Endometrial microvascular endothelial cells (primary cell): Measurements from ENCODE around the gene HPSE. TPM values are rescaled to one million over a fixed set of nuclear protein-coding genes. Genes with fewer than 3 reads are reported as not detected.
"Not testable (repeated sequence)": the region's sequence is repeated elsewhere in the genome, so short reads cannot be mapped to it uniquely, and the experiment has no call there.

Experiments used
- in situ Hi-C: cut with HindIII; loops from 2 replicates; pipeline ENCODE4 v1.10.0; 2017; ENCODE audit warnings: low sequenced_read_pairs, low pct_unique_long_range_greater_than_20kb; ENCODE audit errors: inconsistent ontology term
- total RNA-seq: library from RNA; depleted of rRNA; stranded (reverse); fragments of >200 nt; gene quantifications from one replicate; pipeline ENCODE4 v1.2.3, GENCODE V29; 2015; ENCODE audit errors: inconsistent ontology term

Gene HPSE
- total RNA-seq, 1 donor from 2014 or later, result 1.8 TPM

DNA sequence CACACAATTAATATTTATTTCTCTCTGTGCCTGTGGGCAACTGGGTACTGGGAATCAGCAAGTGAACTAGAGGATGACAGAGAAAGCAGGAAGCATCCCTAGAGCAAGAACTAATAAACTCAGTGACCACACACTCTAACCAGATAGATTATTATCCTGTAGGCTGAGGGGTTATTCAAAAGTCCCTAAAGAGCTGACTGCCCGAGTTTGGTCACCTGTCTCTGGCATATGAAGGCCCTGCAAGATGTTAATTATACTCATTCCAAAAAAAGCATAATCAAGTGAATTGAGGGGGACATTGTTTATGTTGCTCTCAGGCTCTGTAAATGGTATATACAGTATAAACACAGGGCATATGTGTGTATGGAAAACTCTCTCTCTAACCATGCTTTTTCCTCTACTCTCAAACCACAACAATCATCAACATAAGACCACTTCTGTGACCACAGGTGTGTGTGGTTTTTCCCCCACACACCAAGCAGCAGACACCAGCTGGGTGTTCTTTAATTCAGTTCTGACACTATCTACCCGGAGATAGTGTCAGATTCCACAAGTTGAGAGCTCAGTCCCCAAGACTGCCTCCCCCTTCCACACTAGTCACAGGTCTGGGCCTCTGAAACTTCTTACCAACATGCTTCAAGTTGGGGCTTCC lies 6.2 kb upstream of the HPSE start:
- in situ Hi-C loops, result no loop called here

DNA sequence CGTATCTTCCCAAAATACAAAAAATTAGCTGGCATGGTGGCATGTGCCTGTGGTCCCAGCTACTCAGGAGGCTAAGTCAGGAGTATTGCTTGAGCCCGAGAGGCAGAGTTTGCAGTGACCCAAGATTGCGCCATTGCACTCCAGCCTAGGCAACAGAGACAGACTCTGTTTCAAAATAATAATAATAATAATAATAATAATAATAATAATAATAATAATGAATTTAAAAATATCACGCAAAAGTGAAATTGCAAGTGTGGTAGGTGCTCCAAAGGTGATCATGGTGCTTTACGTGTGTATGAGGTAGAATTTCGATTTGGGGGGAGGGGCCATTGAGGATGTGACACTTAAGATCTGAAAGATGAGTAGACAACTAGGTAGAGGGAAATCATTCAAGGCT lies 4.9 kb upstream of the HPSE start:
- in situ Hi-C loops, result no loop called here

DNA sequence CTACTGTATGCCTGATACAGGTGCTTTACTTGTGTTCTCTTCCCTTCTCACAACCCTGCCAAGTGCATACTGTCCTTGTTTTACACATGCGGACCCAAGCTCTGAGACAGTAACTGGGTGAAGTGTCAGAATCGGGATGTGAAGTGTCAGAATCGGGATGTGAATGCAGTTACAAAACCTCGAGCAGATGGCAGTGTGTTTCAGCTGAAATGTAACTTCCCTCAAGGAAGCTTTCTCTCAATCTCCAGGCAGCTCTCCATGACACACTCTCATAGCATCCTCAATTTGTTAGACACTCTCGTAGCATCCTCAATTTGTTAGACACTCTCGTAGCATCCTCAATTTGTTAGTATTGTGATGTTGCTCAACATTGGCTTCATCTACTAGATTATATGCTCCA lies 1.1 kb upstream of the HPSE start:
- in situ Hi-C loops, result no loop called here

DNA sequence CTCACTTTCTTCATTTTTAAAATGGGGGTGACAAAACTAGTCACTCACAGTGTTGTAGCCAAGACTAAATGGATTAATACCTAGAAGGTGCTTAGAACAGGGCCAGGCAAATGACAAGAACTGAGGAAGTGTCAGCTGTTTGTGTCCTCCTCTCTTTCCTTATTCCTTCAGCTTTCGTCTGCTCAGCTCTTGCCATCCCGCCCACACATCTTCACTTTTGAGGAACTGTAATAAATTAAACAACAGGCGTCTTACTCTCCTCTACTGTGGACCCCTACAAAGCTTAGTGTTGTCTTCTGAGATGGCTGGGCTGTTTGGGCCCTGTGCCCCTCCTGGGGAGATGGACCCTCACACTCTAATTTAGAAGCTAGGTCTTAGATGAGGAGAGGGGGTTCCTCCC lies 2.7 kb downstream of the HPSE start:
- in situ Hi-C loops, result no loop called here

DNA sequence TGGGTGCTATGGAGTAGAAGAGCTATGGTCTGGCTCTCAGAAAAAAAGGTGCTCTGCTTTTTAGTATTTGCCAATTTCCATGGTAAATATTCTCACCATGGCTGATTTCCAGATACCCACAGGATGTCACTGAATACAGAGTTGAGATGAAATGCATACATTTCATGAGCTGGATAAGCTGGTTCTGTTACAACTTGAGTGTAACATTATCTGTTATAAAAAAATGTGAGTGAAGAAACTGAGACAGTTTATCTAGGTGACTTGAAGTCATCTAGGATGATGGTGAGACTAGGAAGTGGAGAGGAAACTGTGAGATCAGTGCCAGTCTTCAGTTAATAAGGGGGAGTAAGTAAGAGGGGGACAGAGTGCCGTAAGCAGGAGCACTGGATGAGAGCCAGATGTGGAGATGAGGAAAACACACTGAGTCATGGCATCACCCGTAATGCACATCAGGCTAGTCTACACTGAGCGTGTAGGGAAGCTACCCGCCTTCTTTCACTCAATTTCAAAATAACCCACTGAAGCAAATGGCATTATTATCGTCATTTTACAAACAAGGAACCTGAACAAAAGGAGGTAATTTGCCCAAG lies 5.0 kb downstream of the HPSE start:
- in situ Hi-C loops, result no loop called here

DNA sequence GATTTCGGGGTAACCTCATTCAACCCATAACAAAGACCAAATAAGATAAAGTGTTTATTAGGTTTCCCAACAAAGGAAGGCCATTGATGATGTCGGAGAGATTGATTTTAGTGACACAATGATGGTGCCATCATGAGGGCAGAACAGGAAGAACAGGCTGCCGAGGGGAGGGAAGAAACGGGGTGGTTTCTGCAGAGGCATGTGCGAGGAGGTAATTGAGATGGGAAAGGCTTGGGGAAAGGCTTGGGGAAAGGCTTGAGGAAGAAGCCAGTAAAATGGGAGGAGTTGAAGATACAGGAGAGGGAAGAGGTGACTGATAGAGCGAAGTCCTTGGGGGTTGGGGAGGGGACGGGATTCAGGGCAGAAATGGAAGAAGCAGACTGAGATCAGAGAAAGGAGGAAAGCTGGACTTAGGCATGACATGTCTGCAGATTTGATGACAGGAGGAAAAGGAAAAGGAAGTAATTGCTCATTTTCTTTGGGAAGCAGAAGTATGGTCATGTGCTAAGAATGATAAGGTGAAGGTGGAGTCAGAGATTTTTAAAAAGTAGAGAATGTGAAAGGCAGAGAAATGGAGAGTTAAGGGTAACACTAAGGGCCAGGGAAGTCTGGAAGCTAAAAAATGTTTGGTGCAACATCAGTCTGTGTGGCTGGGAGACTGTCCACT lies 6.0 kb downstream of the HPSE start:
- in situ Hi-C loops, result no loop called here

DNA sequence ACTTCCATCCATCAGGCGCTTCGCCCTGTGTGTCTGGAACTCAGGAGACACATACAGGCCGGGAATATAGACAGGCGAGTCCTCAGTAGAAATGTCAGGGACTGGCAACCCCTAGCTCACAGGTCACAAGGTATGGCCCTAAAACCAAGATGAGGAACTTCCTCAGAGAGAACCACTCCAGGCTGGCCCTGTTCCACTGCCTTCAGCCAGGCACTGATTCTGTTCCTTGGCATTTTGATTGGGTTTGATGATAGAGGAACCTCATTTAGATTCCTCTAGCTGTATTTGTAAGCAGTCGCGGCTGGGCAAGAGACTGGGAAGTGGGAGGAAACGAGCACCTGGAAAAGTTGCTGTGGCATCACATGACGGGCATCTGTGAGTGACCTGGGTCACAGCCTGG lies 8.1 kb downstream of the HPSE start:
- in situ Hi-C loops, result no loop called here

DNA sequence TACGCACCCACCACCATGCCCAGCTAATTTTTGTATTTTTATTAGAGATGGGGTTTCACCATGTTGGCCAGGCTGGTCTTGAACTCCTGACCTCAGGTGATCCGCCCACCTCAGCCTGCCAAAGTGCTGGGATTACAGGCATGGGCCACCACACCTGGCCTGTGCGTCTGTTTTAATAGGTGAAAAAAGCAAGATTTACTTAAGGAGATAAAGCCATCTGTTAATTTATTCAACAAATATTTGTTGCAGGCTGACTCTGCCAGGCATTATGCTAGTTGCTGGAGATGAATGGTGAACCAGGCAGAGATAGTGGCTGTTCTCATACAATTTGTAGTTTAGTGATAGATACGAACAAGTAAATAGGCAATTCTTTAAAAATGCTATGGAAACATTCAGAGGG lies 9.3 kb downstream of the HPSE start:
- in situ Hi-C loops, result not testable (repeated sequence)

DNA sequence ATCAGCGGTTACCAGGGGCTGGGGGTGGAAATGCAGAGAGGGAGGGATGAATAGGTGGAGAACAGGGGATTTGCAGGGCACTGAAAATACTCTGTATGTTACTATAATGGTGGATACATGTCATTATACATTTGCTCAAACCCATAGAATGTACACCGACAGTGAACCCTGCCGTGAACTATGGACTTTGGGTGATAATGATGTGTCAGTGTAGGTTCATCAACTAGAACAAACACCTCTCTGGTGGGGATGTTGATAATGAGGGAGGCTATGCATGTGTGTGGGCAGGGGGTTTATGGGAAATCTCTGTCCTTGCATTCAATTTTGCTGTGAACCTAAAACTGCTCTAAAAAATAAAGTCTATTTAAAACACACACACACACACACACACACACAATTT lies 11.5 kb downstream of the HPSE start:
- in situ Hi-C loops, result no loop called here

DNA sequence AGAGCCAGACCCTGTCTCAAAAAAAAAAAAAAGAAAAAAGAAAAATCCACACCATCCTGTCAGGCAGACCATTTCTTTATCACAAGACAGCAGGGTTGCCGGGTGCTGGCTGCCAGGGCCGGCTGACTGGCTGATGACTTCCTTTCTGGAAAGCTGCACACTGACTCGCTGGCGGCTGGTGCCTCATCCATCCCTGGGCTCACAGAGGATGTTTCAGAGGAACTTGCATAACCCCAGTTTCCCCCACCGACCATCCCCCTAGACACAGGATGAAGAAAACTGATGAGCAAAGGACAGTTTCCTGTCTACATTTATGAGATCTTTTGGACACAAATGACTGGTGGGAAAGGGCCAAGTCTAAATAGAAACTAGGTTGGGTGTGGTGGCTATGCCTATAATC lies 14.1 kb downstream of the HPSE start:
- in situ Hi-C loops, result no loop called here

DNA sequence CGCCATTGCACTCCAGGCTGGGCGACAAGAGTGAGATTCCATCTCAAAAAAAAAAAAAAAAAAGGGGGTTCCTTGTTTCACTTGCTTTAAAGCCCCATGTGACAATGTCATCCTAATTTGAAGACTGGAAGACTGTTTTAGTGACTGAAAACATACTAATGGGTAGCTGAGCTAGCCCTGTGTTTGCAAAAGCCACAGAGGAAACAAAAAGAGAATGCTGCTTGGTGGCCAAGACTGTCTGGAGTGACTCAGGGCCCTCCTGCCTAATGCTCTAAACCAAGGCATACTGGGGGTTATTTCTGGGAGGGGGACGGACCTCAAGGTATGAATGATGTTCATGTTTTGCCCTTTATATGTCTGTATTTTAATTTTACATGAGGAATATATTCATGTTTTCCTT lies 16.0 kb downstream of the HPSE start:
- in situ Hi-C loops, result no loop called here

DNA sequence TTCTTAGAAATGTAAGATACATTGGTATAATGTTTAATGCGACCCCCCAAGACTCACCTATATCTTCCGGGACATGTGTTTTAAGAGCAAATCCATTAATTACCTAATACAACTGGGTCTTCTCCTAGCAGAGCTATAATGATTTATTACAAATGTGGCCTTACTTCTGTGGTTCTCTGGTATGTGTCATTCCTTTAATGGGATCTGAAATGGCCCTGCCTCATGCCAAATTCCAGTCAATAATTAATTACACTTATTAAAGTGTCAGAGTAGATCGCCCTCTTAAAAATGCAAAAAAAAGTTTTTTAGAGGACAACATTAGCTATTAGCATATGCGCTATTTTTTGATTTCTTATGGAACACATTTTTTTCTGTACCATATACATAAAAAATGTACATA lies 17.0 kb downstream of the HPSE start:
- in situ Hi-C loops, result no loop called here

DNA sequence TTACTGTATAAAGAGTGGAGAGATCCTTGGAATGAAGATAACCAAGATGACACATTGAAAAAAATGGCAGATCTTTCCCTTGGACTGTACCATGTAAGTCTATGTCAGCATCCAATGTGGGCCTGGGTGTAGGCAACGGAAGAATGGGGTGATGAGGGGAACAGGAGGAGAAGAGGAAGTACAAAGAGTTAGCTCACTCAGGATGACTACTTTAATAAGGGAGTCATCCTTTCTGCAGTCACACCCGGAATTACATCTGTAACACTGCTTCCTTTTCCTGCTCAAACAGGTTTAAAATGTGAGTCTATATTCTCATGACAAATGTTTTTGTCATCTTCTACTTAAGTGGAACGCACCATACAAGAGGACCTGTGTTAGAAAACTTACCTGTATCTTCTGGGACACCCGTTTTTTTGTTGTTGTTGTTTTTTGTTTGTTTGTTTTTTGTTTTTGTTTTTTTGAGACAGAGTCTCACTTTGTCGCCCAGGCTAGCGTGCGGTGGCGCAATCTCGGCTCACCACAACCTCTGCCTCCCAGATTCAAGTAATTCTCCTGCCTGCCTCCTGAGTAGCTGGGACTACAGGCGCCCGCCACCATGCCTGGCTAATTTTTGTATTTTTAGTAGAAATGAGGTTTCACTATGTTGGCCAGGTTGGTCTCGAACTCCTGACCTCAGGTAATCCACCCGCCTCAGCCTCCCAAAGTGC lies 18.0 kb downstream of the HPSE start:
- in situ Hi-C loops, result no loop called here

DNA sequence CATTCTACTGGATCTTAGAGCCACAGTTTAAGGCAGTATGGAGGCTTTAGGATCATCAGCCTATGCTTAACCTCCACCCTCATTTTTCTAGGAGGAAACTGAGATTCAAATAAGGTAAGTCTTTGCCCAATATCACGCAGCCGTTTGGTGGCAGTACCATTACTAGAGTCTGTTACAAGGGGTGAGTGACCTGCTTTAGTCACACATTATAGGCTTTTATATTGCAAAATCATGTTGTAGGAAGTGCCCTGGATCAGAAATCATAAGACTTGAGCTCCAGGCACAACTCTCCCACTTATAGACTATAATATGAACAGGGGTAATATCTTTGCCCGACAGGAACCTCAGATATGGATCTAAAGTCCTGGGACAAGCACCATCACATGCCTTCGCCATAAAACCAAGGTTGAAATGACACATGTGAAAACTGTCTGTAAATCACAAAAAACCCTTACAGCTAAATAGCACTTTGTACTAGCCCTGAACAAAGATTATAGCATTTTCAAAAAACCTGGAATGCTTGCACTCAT lies 19.2 kb downstream of the HPSE start:
- in situ Hi-C loops, result no loop called here

DNA sequence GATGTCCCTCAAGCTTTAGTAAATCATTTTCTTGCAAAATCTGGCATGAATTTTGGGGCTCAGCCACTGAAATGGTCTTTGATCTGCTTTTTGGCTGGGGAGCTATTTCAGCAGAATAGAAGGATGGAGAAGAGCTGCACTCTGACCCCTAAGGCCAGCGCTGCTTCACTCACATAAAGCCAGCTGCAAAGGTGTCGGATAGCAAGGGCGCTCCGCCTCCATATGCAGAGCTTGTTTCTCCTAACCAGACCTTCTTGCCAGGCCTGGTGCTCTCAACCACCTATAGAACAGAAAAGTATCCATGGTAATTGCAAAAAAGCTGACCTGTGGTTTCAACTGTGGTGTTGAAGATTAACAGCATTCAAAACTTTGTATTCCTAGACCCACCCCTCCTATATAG lies 26.0 kb downstream of the HPSE start:
- in situ Hi-C loops, result no loop called here

DNA sequence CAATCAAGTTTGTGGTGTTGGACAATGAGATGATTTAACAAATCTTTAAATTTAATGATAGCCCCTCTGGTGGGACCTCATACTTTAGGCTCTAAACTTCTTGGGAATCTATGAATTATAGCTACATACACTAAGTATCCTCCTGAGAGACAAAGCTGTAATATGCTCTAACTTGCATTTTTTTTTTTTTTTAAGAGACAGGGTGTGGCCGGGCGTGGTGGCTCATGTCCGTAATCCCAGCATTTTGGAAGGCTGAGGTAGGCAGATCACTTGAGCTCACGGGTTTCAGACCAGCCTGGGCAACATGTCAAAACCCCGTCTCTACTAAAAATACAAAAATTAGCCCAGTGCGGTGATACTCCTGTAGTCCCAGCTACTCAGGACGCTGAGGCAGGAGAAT lies 26.7 kb downstream of the HPSE start:
- in situ Hi-C loops, result no loop called here

DNA sequence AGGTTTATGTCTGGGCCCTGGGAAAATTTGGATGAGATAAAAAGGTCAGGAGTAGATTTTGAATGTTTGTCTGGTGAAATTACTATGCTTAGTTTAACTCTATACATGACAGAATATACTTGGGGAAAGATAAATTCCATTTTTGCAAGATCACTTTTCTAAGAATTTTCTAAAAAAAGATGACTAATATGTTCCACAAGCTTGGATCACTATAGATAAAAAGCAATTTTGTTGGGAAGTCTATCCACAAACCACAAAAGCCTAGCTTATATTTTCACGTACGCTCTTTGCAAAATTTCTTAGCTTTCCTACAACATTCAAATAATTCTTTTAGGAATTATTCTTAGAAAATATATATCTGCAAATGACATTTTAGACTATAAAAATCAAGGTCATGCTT lies 29.5 kb downstream of the HPSE start:
- in situ Hi-C loops, result no loop called here

DNA sequence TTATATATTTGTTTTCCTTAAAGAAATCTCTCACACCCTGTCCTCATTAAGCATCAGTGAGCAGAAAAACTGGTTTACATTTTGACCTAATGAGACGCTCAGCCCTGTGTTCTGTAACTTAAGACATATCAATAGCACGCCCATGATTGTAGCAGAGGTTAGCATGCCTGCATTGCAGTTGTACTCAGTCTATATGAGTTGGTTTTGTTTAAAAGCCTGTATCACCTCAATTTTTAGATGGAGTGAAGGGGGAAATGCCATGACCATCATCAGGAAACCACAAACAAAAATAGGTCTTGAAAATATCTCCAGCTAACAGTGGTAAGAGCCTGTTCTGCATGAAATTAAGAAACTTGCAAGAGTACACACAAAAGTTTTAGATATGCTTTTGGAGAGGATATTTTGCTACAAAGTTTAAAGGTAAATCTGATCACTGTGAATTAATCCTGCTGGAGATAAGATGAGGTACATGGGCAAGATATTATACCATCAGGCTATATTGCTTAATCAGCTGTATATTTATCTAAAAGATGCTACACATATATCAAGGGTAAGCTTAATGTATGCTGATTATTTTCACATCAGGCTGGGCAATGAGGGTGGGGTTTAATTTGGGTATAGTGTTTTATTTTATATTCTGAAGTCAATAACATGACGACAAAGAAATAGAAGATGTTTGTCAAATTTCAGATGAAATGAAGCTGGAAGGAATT lies 36.9 kb downstream of the HPSE start:
- in situ Hi-C loops, result loop anchor here (25.0 kb wide), 2 partner anchors 165 to 260 kb away; partner anchors contain the start of genes COPS4, HELQ and MRPS18C
